Psoas muscle (tissue), 8 donors: ENCODE results near the gene PEF1. TPM values are rescaled to one million over a fixed set of nuclear protein-coding genes. Genes with fewer than 3 reads are reported as not detected.

Experiments
- ATAC-seq, 4 donors: fragments of 200-7000 bp; cut with Tn5 transposase; one replicate each; pipeline ENCODE4 v1.9.1; 2020; ENCODE audit warnings: moderate library complexity in 3 of 4, mild to moderate bottlenecking in 2 of 4
- DNase-seq, 2 donors: peaks; one replicate each; pipeline ENCODE4 v3.0.0-alpha.2; 2020
- H3K27ac ChIP-seq: fragments of 200-600 bp; one replicate; pipeline ENCODE4 v1.8.0; 2022
- H3K27me3 ChIP-seq, 3 donors: fragments of 200-600 bp in 1 of 3; one replicate each; pipeline versions ENCODE4 v1.6.1 to v1.8.0; 2013 to 2022; ENCODE audit warnings: low read length in 2 of 3, mild to moderate bottlenecking in 2 of 3, moderate library complexity in 1 of 3; ENCODE audit not compliant: insufficient read depth in 3 of 3
- H3K36me3 ChIP-seq, 2 donors: fragments of 200-600 bp in 1 of 2; one replicate each; pipeline versions ENCODE4 v1.6.1 to v1.8.0; 2013 to 2022; ENCODE audit warnings: low read depth in 1 of 2, mild to moderate bottlenecking in 1 of 2, moderate library complexity in 1 of 2; ENCODE audit not compliant: insufficient read depth in 1 of 2
- H3K4me1 ChIP-seq: fragments of 200-600 bp; one replicate; pipeline ENCODE4 v1.8.0; 2022
- H3K4me3 ChIP-seq: fragments of 200-600 bp; one replicate; pipeline ENCODE4 v1.8.0; 2022; ENCODE audit warnings: mild to moderate bottlenecking
- H3K9me3 ChIP-seq: fragments of 200-600 bp; one replicate; pipeline ENCODE4 v1.8.0; 2022
- CTCF ChIP-seq: fragments of 200-600 bp; IDR thresholded peaks from one replicate; pipeline ENCODE4 v1.8.0; 2022; ENCODE audit warnings: antibody characterized with exemption
- WGBS, 3 donors: extraction: QIAGEN DNeasy Blood & Tissue Kit; methylation state at CpG; one replicate each; pipeline versions ENCODE4 v1.1.6 to v1.1.7; 2013; 5-methylcytosine and 5-hydroxymethylcytosine counted together
- intact Hi-C, 2 donors: fragments of 100-400 bp; cut with DNase I; formaldehyde crosslinking; loops; one replicate each; pipeline versions ENCODE4 v1.11.0 to v1.14.2; 2022
- polyA plus RNA-seq, 3 donors: library from polyadenylated mRNA; stranded (reverse); fragments of 200-250 nt; gene quantifications; one replicate each; pipeline ENCODE4 v1.2.3, GENCODE V29; 2013
- total RNA-seq, 4 donors: library from RNA; stranded (reverse); fragmentation: NEBNext Ultra II Directional in 2 of 4; extraction: Animal tissue kit (Norgen Biotek cat#: 25700) in 2 of 4; gene quantifications; one replicate each; pipeline versions ENCODE4 v1.2.1 to v1.2.4, GENCODE V29; 2021 to 2023
- donor health status: healthy with polysubstance abuse.
- donor health status: DM: no; HTN: no; CAD: no; lungs with moderate emphysema.
- donor health status: Bipolar disorder and iron deficiency.
- donor health status: healthy.
- donor health status: DM: yes; HTN: yes; CAD: no.
- donor health status: DM: no; HTN: no; CAD: no.
- donor health status: DM: no; HTN: no; CAD: no.
- donor health status: DM: yes; HTN: yes; CAD: no.

Gene PEF1
- total and polyA plus RNA-seq, 7 donors, result 22.1 to 57.4 (median 30.7) TPM

- Histone ChIP-seq H3K4me1 (peaks cover 11% of the 10 kb centered on the region), H3K4me3 (no peak overlapping the region), H3K36me3 (peaks cover 0 to 7% of the 10 kb centered on the region in 2 donors), H3K27ac (no peak overlapping the region), H3K9me3 (no peaks in the 10 kb centered on the region), H3K27me3 (no peaks in the 10 kb centered on the region)
- DNase-seq, result no peak
- no peak for ATAC-seq
- 82 to 88% (median 83%) methylated on average over 4 of the region's 4 CpGs for WGBS, 3 donors
- intact Hi-C loops, result no loop called here
- no peak for TF ChIP-seq CTCF
Observed at GRCh38 chr1:31678681-31679080, 34.0 kb upstream of the PEF1 start.

GRCh38 chr1:31677949-31678348, 33.3 kb upstream of the PEF1 start:
- H3K27ac ChIP-seq, result no peak overlapping the region
- no peak for TF ChIP-seq CTCF
- H3K9me3 ChIP-seq, result no peaks in the 10 kb centered on the region
- no peak overlapping the region for H3K4me3 ChIP-seq
- H3K4me1 ChIP-seq, result peaks cover 18% of the 10 kb centered on the region
- intact Hi-C loops, result no loop called here
- ATAC-seq, result no peak
- 61 to 72% (median 68%) methylated on average over 6 of the region's 6 CpGs for WGBS, 3 donors
- no peaks in the 10 kb centered on the region for H3K27me3 ChIP-seq
- DNase-seq, result no peak
- H3K36me3 ChIP-seq, result peaks cover 0 to 5% of the 10 kb centered on the region in 2 donors

- DNase-seq (no peak), ATAC-seq (no peak)
- H3K4me1 ChIP-seq, result peaks cover 24% of the 10 kb centered on the region
- no peak overlapping the region for H3K4me3 ChIP-seq
- H3K27ac ChIP-seq, result no peak overlapping the region
- intact Hi-C loops, result no loop called here
- no peaks in the 10 kb centered on the region for H3K36me3 ChIP-seq
- no peak for TF ChIP-seq CTCF
- no peaks in the 10 kb centered on the region for H3K9me3 ChIP-seq
- no peaks in the 10 kb centered on the region for H3K27me3 ChIP-seq
- 65 to 93% (median 73%) methylated on average over 3 of the region's 3 CpGs for WGBS, 3 donors
Observed at GRCh38 chr1:31677401-31677800, 32.7 kb upstream of the PEF1 start.

- H3K36me3 ChIP-seq, result no peaks in the 10 kb centered on the region
- H3K9me3 ChIP-seq, result no peaks in the 10 kb centered on the region
- ATAC-seq (no peak), DNase-seq (no peak)
- H3K27me3 ChIP-seq, result no peaks in the 10 kb centered on the region
- no peak for TF ChIP-seq CTCF
- 88 to 93% (median 90%) methylated on average over 14 of the region's 14 CpGs for WGBS, 3 donors
- H3K4me3 ChIP-seq, result no peak overlapping the region
- no peak overlapping the region for H3K27ac ChIP-seq
- intact Hi-C loops, result no loop called here
- H3K4me1 ChIP-seq, result peaks cover 26% of the 10 kb centered on the region
Observed at GRCh38 chr1:31675756-31676155, 31.1 kb upstream of the PEF1 start.

- WGBS, 3 donors, result 30 to 45% (median 35%) methylated on average over 7 of the region's 7 CpGs
- no peak overlapping the region for H3K4me3 ChIP-seq
- intact Hi-C loops, result no loop called here
- H3K9me3 ChIP-seq, result no peaks in the 10 kb centered on the region
- peaks cover 29% of the 10 kb centered on the region for H3K4me1 ChIP-seq
- H3K36me3 ChIP-seq, result no peaks in the 10 kb centered on the region
- no peaks in the 10 kb centered on the region for H3K27me3 ChIP-seq
- H3K27ac ChIP-seq, result no peak overlapping the region
- no peak for TF ChIP-seq CTCF
- no peak for DNase-seq
- peak in 2 of 4 donors; percentile 40 to 42 for ATAC-seq
Observed at GRCh38 chr1:31675161-31675560, 30.5 kb upstream of the PEF1 start.
